Esophagus squamous epithelium (tissue), 4 donors: Measurements from ENCODE around the gene BCL6.

Experiments used
- CTCF ChIP-seq, 6 experiments: fragments of 450-650 bp in 4 of 6; fragments of 200-600 bp in 2 of 6; sonication (generic) in 2 of 6; IDR thresholded peaks; one replicate each; pipeline ENCODE4 v1.5.1; 2016 to 2019; ENCODE audit warnings: antibody characterized with exemption in 6 of 6, mild to moderate bottlenecking in 4 of 6, moderate library complexity in 4 of 6
- POLR2A ChIP-seq, 4 donors: fragments of 450-650 bp; IDR thresholded peaks; one replicate each; pipeline ENCODE4 v1.6.1; 2017; ENCODE audit warnings: antibody characterized with exemption in 4 of 4, mild to moderate bottlenecking in 4 of 4, moderate library complexity in 3 of 4

DNA sequence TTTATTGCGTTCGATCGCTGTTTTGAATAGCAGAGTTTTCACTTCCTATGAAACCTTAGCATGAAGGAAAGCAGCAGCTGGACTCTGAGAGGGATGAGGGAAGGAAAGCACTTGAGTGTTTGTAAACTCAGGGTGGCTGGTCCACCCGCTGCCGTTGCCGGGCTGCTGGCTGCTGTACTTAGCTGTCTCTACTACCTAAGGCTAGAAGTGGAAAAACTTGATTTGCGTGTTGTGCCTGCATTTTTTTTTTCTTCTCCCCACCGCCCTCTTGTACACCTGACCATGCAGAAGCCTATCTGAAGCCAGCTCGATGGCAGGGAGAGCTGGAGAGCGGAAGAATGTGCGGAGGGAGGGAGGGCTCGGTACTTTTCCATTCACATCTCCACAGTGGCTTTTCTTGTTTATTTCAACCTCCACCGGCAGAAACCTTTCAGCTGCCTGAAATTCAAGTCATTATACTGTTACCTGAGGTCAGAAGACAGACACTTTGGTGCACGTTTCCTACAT, 4.8 kb upstream of the BCL6 start:
- TF ChIP-seq POLR2A (IDR thresholded peaks at IDR 0.05) (peak in 2 of 4 donors; percentile 34 to 55), CTCF (IDR thresholded peaks at IDR 0.05) (peak in 1 of 6 experiments; percentile 22)
